Measurements from ENCODE around the gene PCK1.

DNA sequence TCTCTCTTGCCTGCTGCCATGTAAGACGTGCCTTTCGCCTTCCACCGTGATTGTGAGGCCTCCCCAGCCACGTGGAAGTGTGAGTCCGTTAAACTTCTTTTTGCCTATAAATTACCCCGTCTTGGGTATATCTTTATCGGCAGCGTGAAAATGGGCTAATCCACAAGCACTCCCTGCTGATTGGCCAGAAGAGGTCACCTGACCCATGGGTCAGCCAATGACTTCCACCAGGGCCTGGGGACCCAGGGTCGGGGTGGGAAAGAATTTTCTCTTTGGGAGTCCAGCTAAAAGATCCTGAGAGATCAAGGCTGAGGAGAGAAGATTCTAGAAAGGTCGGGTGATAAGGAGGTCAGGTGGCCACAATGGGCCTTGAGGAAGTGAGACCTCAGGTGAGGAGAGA is 42.2 kb downstream of the PCK1 start:
- TF ChIP-seq CTCF (IDR thresholded peaks at IDR 0.05; ENCODE audit: extremely low read depth in 1 of 2, insufficient read depth in 1 of 2, low read depth in 1 of 2, low read length in 2 of 2) (no peak), POLR2A (IDR thresholded peaks at IDR 0.05; ENCODE audit: low read depth, low read length) (no peak), POLR2AphosphoS5 (IDR thresholded peaks at IDR 0.05; ENCODE audit: insufficient read depth, low read depth, low read length) (no peak), EZH2 (IDR thresholded peaks at IDR 0.05; ENCODE audit: borderline replicate concordance, low read depth, low read length, severe bottlenecking) (no peak)
- TF ChIP-seq, protein P1, sequence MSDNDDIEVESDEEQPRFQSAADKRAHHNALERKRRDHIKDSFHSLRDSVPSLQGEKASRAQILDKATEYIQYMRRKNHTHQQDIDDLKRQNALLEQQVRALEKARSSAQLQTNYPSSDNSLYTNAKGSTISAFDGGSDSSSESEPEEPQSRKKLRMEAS (IDR thresholded peaks at IDR 0.05; ENCODE audit: insufficient read depth, insufficient read length), result no peak

Measured in endothelial cell of umbilical vein (primary cell).